Natural killer cell treated with Interleukin-12 subunit alpha and Interleukin-12 subunit beta and Interleukin-15 and Interleukin-18, amount 100 ng/mL, for 72 hours (primary cell): ENCODE results near the gene PIGQ. TPM values are rescaled to one million over a fixed set of nuclear protein-coding genes. Genes with fewer than 3 reads are reported as not detected.

Experiments used
- ATAC-seq, 2 donors: fragments of 150-1000 bp; cut with Tn5 transposase in 1 of 2; sonication (Bioruptor Pico), chemical (Tn5 transposase) in 1 of 2; 2 replicates each; pipeline ENCODE4 v1.10.0; 2021
- DNase-seq: peaks from one replicate; pipeline ENCODE4 v3.0.0; 2022; ENCODE audit warnings: low spot score
- H3K27ac Mint-ChIP-seq, 2 donors: 1 replicate in 1 of 2; 2 replicates in 1 of 2; pipeline ENCODE4 v1.8.0; 2022; ENCODE audit warnings: mixed read lengths in 2 of 2, mild to moderate bottlenecking in 1 of 2, moderate library complexity in 1 of 2
- H3K27me3 Mint-ChIP-seq, 2 donors: 1 replicate in 1 of 2; 2 replicates in 1 of 2; pipeline ENCODE4 v1.8.0; 2022; ENCODE audit warnings: mixed read lengths in 2 of 2
- H3K36me3 Mint-ChIP-seq: one replicate; pipeline ENCODE4 v1.8.0; 2022; ENCODE audit warnings: mixed read lengths
- H3K4me1 Mint-ChIP-seq, 2 donors: 1 replicate in 1 of 2; 2 replicates in 1 of 2; pipeline ENCODE4 v1.8.0; 2022; ENCODE audit warnings: low read depth in 2 of 2, mixed read lengths in 2 of 2, mild to moderate bottlenecking in 1 of 2
- H3K4me3 Mint-ChIP-seq: one replicate; pipeline ENCODE4 v1.8.0; 2022; ENCODE audit warnings: mixed read lengths
- H3K9me3 Mint-ChIP-seq: 2 replicates; pipeline ENCODE4 v1.8.0; 2022; ENCODE audit warnings: mixed read lengths
- total RNA-seq, 2 donors: library from RNA; stranded (reverse); gene quantifications; one replicate each; pipeline ENCODE4 v1.2.3, GENCODE V29; 2022

The PIGQ gene
- total RNA-seq, 2 donors from 2014 or later: 27.6 to 60.9 TPM

GRCh38 chr16:628321-629061 lies 58.7 kb downstream of the PIGQ start:
- H3K27ac Mint-ChIP-seq: no peak overlapping the region
- no peaks in the 10 kb centered on the region for H3K4me1 Mint-ChIP-seq
- ATAC-seq (no peak), DNase-seq (no peak)
- H3K36me3 Mint-ChIP-seq: no peaks in the 10 kb centered on the region
- H3K9me3 Mint-ChIP-seq: no peaks in the 10 kb centered on the region
- no peaks in the 10 kb centered on the region for H3K27me3 Mint-ChIP-seq
- no peak overlapping the region for H3K4me3 Mint-ChIP-seq

- no peaks in the 10 kb centered on the region for H3K4me1 Mint-ChIP-seq
- no peaks in the 10 kb centered on the region for H3K36me3 Mint-ChIP-seq
- H3K27ac Mint-ChIP-seq: no peak overlapping the region
- H3K4me3 Mint-ChIP-seq: no peak overlapping the region
- no peaks in the 10 kb centered on the region for H3K27me3 Mint-ChIP-seq
- no peak for DNase-seq
- H3K9me3 Mint-ChIP-seq: no peaks in the 10 kb centered on the region
- ATAC-seq: no peak
These were observed 59.5 kb downstream of the PIGQ start for GRCh38 chr16:629185-629832.

GRCh38 chr16:629833-630248 lies 60.1 kb downstream of the PIGQ start:
- no peak overlapping the region for H3K27ac Mint-ChIP-seq

GRCh38 chr16:630249-630814 lies 60.6 kb downstream of the PIGQ start:
- Mint-ChIP-seq H3K9me3 (no peaks in the 10 kb centered on the region), H3K27ac (no peak overlapping the region)

More at GRCh38 chr16:629833-630248, 60.1 kb downstream of the PIGQ start:
- no peaks in the 10 kb centered on the region for H3K27me3 Mint-ChIP-seq
- no peaks in the 10 kb centered on the region for H3K36me3 Mint-ChIP-seq
- ATAC-seq (peak in 1 of 2 donors; percentile 1), DNase-seq (no peak)
- H3K4me3 Mint-ChIP-seq: no peak overlapping the region
- H3K4me1 Mint-ChIP-seq: no peaks in the 10 kb centered on the region
- no peaks in the 10 kb centered on the region for H3K9me3 Mint-ChIP-seq

GRCh38 chr16:630815-631405 lies 61.1 kb downstream of the PIGQ start, which contains the start of gene WFIKKN1:
TSS of gene WFIKKN1 (plus strand) at chr16:630985. CDS start at chr16:631254, 269 bp downstream.
- Mint-ChIP-seq H3K4me3 (no peak within 1 kb of the TSS), H3K36me3 (no peaks in the 10 kb centered on the region)
- no peak for DNase-seq

More at GRCh38 chr16:630249-630814, 60.6 kb downstream of the PIGQ start:
- DNase-seq: no peak
- no peaks in the 10 kb centered on the region for H3K36me3 Mint-ChIP-seq
- no peaks in the 10 kb centered on the region for H3K27me3 Mint-ChIP-seq
- ATAC-seq: no peak
- no peak overlapping the region for H3K4me3 Mint-ChIP-seq
- H3K4me1 Mint-ChIP-seq: no peaks in the 10 kb centered on the region

GRCh38 chr16:631808-632358 lies 62.1 kb downstream of the PIGQ start:
- no peak overlapping the region for H3K4me3 Mint-ChIP-seq
- no peak for DNase-seq
- no peaks in the 10 kb centered on the region for H3K36me3 Mint-ChIP-seq
- H3K9me3 Mint-ChIP-seq: no peaks in the 10 kb centered on the region
- no peak for ATAC-seq
- H3K27me3 Mint-ChIP-seq: no peaks in the 10 kb centered on the region
- no peak overlapping the region for H3K27ac Mint-ChIP-seq
- peaks cover 6 to 7% of the 10 kb centered on the region in 2 donors for H3K4me1 Mint-ChIP-seq

More at GRCh38 chr16:630815-631405, 61.1 kb downstream of the PIGQ start, which contains the start of gene WFIKKN1:
- no peaks in the 10 kb centered on the region for H3K27me3 Mint-ChIP-seq
- ATAC-seq: no peak
- no peaks in the 10 kb centered on the region for H3K9me3 Mint-ChIP-seq
- no peak within 1 kb of the TSS for H3K27ac Mint-ChIP-seq
- no peaks in the 10 kb centered on the region for H3K4me1 Mint-ChIP-seq

- DNase-seq (no peak), ATAC-seq (no peak)
- Mint-ChIP-seq H3K36me3 (no peaks in the 10 kb centered on the region), H3K27me3 (no peaks in the 10 kb centered on the region), H3K4me3 (no peak overlapping the region), H3K9me3 (no peaks in the 10 kb centered on the region), H3K4me1 (peaks cover 6 to 7% of the 10 kb centered on the region in 2 donors), H3K27ac (no peak overlapping the region)
These were observed 62.9 kb downstream of the PIGQ start for GRCh38 chr16:632486-633335.

GRCh38 chr16:633336-634050 lies 63.7 kb downstream of the PIGQ start:
- ATAC-seq: no peak
- Mint-ChIP-seq H3K27me3 (no peaks in the 10 kb centered on the region), H3K9me3 (no peaks in the 10 kb centered on the region), H3K27ac (no peak overlapping the region), H3K4me3 (no peak overlapping the region), H3K4me1 (peaks cover 6 to 7% of the 10 kb centered on the region in 2 donors), H3K36me3 (no peaks in the 10 kb centered on the region)
- DNase-seq: no peak

Other genes starting within 250 kb of the PIGQ start
- 10 to 100 TPM; 20.1 to 29.1 TPM for gene AXIN1, start 217.2 kb upstream of the PIGQ start, total RNA-seq
- gene MRPL28, start 199.4 kb upstream of the PIGQ start, total RNA-seq: 10 to 100 TPM; 80.6 to 98.6 TPM
- 10 to 100 TPM; 39.4 to 46.8 TPM for gene PGAP6, start 188.0 kb upstream of the PIGQ start, total RNA-seq
- gene NME4, start 172.8 kb upstream of the PIGQ start, total RNA-seq: 1 to 10 TPM; 2.7 to 9.1 TPM
- 10 to 100 TPM in 1 of 2 donors, 1 to 10 TPM in 1; 4.5 to 28.6 TPM for gene DECR2, start 168.1 kb upstream of the PIGQ start, total RNA-seq
- 10 to 100 TPM; 21.9 to 53.4 TPM for gene RAB11FIP3, start 144.3 kb upstream of the PIGQ start, total RNA-seq
- 100 to 1,000 TPM; 139 to 201 TPM for gene CAPN15, start 42.3 kb upstream of the PIGQ start, total RNA-seq
- under 1 TPM; 0.12 to 0.64 TPM for gene PRR35, start 9.6 kb upstream of the PIGQ start, total RNA-seq
- gene NHLRC4, start 3.0 kb upstream of the PIGQ start, total RNA-seq: under 1 TPM; 0.33 to 0.48 TPM
- 10 to 100 TPM; 16.7 to 18.7 TPM for gene RAB40C, start 20.1 kb downstream of the PIGQ start, total RNA-seq
- 1 to 10 TPM in 1 of 2 donors, under 1 TPM in 1; 0.75 to 1.1 TPM for gene WFIKKN1, start 61.0 kb downstream of the PIGQ start, total RNA-seq
- gene METTL26, start 66.3 kb downstream of the PIGQ start, total RNA-seq: 100 to 1,000 TPM in 1 of 2 donors, 10 to 100 TPM in 1; 93.7 to 115 TPM
- 10 to 100 TPM; 29.5 to 57.7 TPM for gene MCRIP2, start 71.9 kb downstream of the PIGQ start, total RNA-seq
- gene WDR90, start 79.4 kb downstream of the PIGQ start, total RNA-seq: 100 to 1,000 TPM in 1 of 2 donors, 10 to 100 TPM in 1; 49.7 to 130 TPM
- 100 to 1,000 TPM; 171 to 259 TPM for gene RHOT2, start 98.2 kb downstream of the PIGQ start, total RNA-seq
- gene RHBDL1, start 105.7 kb downstream of the PIGQ start, total RNA-seq: 1 to 10 TPM; 1.0 to 1.5 TPM
- gene STUB1, start 110.4 kb downstream of the PIGQ start, total RNA-seq: 100 to 1,000 TPM in 1 of 2 donors, 10 to 100 TPM in 1; 95.0 to 172 TPM
- gene JMJD8, start 114.4 kb downstream of the PIGQ start, total RNA-seq: 10 to 100 TPM; 31.2 to 53.4 TPM
- 10 to 100 TPM; 15.7 to 25.0 TPM for gene WDR24, start 120.4 kb downstream of the PIGQ start, total RNA-seq
- gene FBXL16, start 135.8 kb downstream of the PIGQ start, total RNA-seq: under 1 TPM in 1 of 2 donors, not detected in 1; 0.26 TPM
- gene METRN, start 145.2 kb downstream of the PIGQ start, total RNA-seq: 10 to 100 TPM; 21.0 to 34.9 TPM
- gene ANTKMT, start 151.2 kb downstream of the PIGQ start, total RNA-seq: 10 to 100 TPM; 29.1 to 37.9 TPM
- gene CCDC78, start 156.5 kb downstream of the PIGQ start, total RNA-seq: 1 to 10 TPM; 3.1 to 6.4 TPM
- 10 to 100 TPM in 1 of 2 donors, 1 to 10 TPM in 1; 5.4 to 15.3 TPM for gene HAGHL, start 157.1 kb downstream of the PIGQ start, total RNA-seq
- 10 to 100 TPM; 26.9 to 54.0 TPM for gene CIAO3, start 171.0 kb downstream of the PIGQ start, total RNA-seq
- gene MSLN, start 190.8 kb downstream of the PIGQ start, total RNA-seq: not detected
- 10 to 100 TPM; 38.2 to 79.3 TPM for gene RPUSD1, start 218.4 kb downstream of the PIGQ start, total RNA-seq
- gene CHTF18, start 218.7 kb downstream of the PIGQ start, total RNA-seq: 100 to 1,000 TPM in 1 of 2 donors, 10 to 100 TPM in 1; 70.7 to 210 TPM
- not detected for gene GNG13, start 230.8 kb downstream of the PIGQ start, total RNA-seq